AG04449 (cell line): Measurements from ENCODE around the gene CACNA1G.

Source experiments
- CTCF ChIA-PET: fragments of 350-600 bp; formaldehyde crosslinking; extraction: SDS; loops from one replicate; lab custom pipeline; 2021; ENCODE audit warnings: antibody characterized with exemption; lab: Yijun Ruan, JAX
- POLR2A ChIA-PET: fragments of 400-600, 350-600 bp; formaldehyde crosslinking; extraction: SDS; loops from one replicate; lab custom pipeline; 2020; ENCODE audit warnings: antibody characterized with exemption, inconsistent platforms; lab: Yijun Ruan, JAX
- DNase-seq: peaks from one replicate; pipeline ENCODE4 v3.0.0-alpha.2; 2010; ENCODE audit warnings: low read depth, low spot score
- H3K4me3 ChIP-seq: 2 replicates; pipeline ENCODE4 v1.5.1; 2011; ENCODE audit warnings: low read depth, mild to moderate bottlenecking, control low read depth, low read length
- CTCF ChIP-seq: IDR thresholded peaks from one replicate; pipeline ENCODE4 v1.5.1; 2011; ENCODE audit warnings: mild to moderate bottlenecking, moderate library complexity, low read length, control low read depth, inconsistent platforms; ENCODE audit not compliant: insufficient read depth; ENCODE audit errors: missing control alignments

CACNA1G gene

GRCh38 chr17:50534222-50534978 is 26.1 kb upstream of the CACNA1G start:
- ChIA-PET POLR2A (no interaction called here), CTCF (interaction anchor here (0.9 to 1.9 kb wide), 3 partner anchors 9 to 34 kb away, joined by 3 to 5 read pairs (median 3); no protein-coding TSS in a partner anchor)
- TF ChIP-seq CTCF, result peak; percentile 30

GRCh38 chr17:50534979-50535326 is 25.6 kb upstream of the CACNA1G start:
- ChIA-PET POLR2A (no interaction called here), CTCF (interaction anchor here (1.9 kb wide), 1 partner anchor 34 kb away, joined by 5 read pairs; no protein-coding TSS in a partner anchor)
- no peak overlapping the region for H3K4me3 ChIP-seq
- DNase-seq, result no peak
- no peak for TF ChIP-seq CTCF

More at GRCh38 chr17:50534222-50534978, 26.1 kb upstream of the CACNA1G start:
- H3K4me3 ChIP-seq, result no peak overlapping the region
- no peak for DNase-seq

- no peak overlapping the region for H3K4me3 ChIP-seq
- no peak for TF ChIP-seq CTCF
- DNase-seq, result no peak
- ChIA-PET CTCF (interaction anchor here (0.9 to 1.9 kb wide), 5 partner anchors 15 to 160 kb away, joined by 3 to 5 read pairs (median 3); partner anchors contain the start of gene RSAD1), POLR2A (no interaction called here)
Observed at GRCh38 chr17:50535407-50535806, 25.1 kb upstream of the CACNA1G start.

- no peak for DNase-seq
Observed at GRCh38 chr17:50536683-50537646, 23.6 kb upstream of the CACNA1G start.

GRCh38 chr17:50537721-50538548 is 22.6 kb upstream of the CACNA1G start:
- CTCF ChIA-PET, result interaction anchor here (1.1 to 1.6 kb wide), 2 partner anchors 11 to 56 kb away, joined by 4 read pairs; no protein-coding TSS in a partner anchor
- no peak for DNase-seq
- H3K4me3 ChIP-seq, result no peak overlapping the region
- TF ChIP-seq CTCF, result no peak
- POLR2A ChIA-PET, result interaction anchor here (0.6 kb wide), 1 partner anchor 284 kb away, joined by 3 read pairs; no protein-coding TSS in a partner anchor

More at GRCh38 chr17:50536683-50537646, 23.6 kb upstream of the CACNA1G start:
- H3K4me3 ChIP-seq, result no peak overlapping the region
- ChIA-PET POLR2A (no interaction called here), CTCF (interaction anchor here (1.1 to 1.6 kb wide), 6 partner anchors 10 to 158 kb away, joined by 3 to 4 read pairs (median 3); partner anchors contain the start of gene RSAD1)
- no peak for TF ChIP-seq CTCF
